Fibroblast of mammary gland (primary cell): ENCODE results near the gene WNT7A.

ENCODE experiments used
- DNase-seq: peaks from one replicate; pipeline ENCODE4 v3.0.0-alpha.2; 2010; ENCODE audit warnings: low read depth
- H3K4me3 ChIP-seq: 2 replicates; pipeline ENCODE4 v1.5.1; 2011; ENCODE audit warnings: low read depth, mild to moderate bottlenecking, low read length, moderate library complexity; ENCODE audit not compliant: control insufficient read depth
- CTCF ChIP-seq: conservative IDR thresholded peaks from 2 replicates; pipeline ENCODE4 v1.5.1; 2011; ENCODE audit warnings: low read depth, low read length, inconsistent platforms; ENCODE audit not compliant: control insufficient read depth, insufficient read depth

Gene WNT7A

DNA sequence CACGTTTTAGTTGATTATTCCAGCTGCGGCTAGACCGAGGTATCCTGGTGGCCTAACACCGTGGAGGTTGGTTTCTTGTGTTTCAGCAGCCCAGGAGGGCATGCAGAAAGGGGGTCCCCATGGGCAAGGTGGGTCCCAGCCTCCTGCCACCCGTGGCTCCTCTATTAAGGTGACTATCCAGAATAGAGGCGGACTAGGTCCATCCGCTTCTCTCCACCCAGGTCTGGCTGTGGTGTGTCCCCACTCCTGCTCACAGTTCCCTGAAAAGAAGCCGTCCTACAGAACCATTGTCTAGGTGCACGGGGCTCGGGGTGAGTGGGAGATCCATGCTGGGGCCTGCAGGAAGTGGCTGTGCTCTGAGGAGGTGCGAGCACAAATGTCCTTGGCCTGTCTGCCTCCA lies 81.5 kb downstream of the WNT7A start:
- DNase-seq, result no peak
- TF ChIP-seq CTCF, result no peak
- no peak overlapping the region for H3K4me3 ChIP-seq

GRCh38 chr3:13796701-13797460 lies 83.0 kb downstream of the WNT7A start:
- no peak for DNase-seq
- H3K4me3 ChIP-seq, result no peak overlapping the region
- no peak for TF ChIP-seq CTCF

- no peak for TF ChIP-seq CTCF
- no peak for DNase-seq
- H3K4me3 ChIP-seq, result no peak overlapping the region
Measured at GRCh38 chr3:13795816-13796215, 84.1 kb downstream of the WNT7A start.

DNA sequence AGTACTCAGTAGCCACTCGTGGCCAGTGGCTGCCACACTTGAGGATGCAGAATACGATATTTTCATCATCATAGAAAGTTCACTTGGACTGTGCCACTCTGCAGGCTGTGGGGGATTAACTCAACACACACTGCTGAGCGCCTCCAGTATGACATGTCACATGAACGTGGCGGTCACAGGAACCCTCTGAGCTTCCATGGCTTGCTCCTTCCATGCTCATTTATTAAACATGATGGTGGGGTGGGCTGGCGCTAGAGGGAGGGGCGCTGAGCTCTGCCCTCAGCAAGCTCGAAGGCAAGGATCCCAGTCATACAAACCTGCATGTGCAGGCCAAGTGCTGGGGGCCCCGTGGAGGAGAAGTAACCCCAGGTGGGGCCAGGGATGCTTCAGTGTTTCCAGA lies 85.5 kb downstream of the WNT7A start:
- H3K4me3 ChIP-seq, result no peak overlapping the region
- no peak for DNase-seq
- TF ChIP-seq CTCF, result no peak

GRCh38 chr3:13793451-13793850 lies 86.4 kb downstream of the WNT7A start:
- no peak overlapping the region for H3K4me3 ChIP-seq
- no peak for TF ChIP-seq CTCF
- no peak for DNase-seq

DNA sequence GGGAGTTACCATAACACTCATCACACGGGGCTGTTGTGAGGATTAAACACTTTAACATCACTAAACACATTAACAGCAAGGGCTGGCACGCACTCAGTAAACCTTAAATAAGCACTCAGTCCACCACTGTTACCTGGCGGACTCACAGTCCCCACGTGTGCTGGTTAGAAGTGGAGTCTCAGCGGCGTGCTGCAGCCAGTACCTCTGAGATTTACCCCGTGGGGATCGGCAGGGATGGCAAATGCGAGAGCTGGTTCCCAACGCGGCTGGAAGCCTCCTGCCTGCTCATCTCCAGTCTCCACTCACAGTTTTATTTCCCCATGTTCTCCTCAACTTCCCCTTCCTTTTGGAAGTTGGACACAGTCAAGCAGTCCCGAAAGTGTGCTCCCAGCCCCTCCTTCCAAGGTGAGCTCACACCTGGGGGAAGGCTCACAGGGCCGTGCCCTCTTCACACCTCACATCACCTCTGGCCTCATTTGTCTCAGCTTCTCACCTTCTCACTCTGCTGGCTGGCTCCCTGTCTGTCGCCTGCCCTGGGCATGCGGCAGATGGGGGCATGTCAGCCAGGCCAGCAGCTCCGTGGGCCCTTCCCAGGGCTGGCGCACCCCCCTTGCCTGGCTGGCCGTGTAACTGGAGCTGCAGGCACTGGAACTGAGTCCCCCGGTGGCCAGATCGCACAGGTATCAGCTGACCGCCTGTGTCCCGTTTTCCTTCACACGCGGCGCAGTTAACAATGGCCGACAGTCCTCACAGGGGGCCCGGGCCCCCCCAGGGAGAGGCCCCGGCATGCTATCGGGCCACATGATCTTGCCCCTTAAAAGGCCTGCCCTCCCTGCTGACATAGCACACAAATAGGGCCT lies 87.1 kb downstream of the WNT7A start:
- no peak for TF ChIP-seq CTCF
- no peak overlapping the region for H3K4me3 ChIP-seq
- DNase-seq, result no peak
